Measurements from ENCODE around the gene STN1. TPM values are rescaled to one million over a fixed set of nuclear protein-coding genes. Genes with fewer than 3 reads are reported as not detected.

Gene STN1
- total RNA-seq, 1 experiment from 2014 or later, result 14.3 TPM

GRCh38 chr10:103868200-103868599 lies 49.8 kb downstream of the STN1 start:
- Histone ChIP-seq H3K4me1 (ENCODE audit: insufficient read depth, low read length, poor library complexity, severe bottlenecking) (peaks cover 10% of the 10 kb centered on the region), H3K36me3 (ENCODE audit: insufficient read depth, low read length, poor library complexity, severe bottlenecking) (no peaks in the 10 kb centered on the region), H3K9me3 (ENCODE audit: low read depth, low read length, poor library complexity, severe bottlenecking) (peaks cover 7% of the 10 kb centered on the region), H3K27me3 (replicated peaks; ENCODE audit: insufficient read depth, low read depth, low read length, poor library complexity) (no peaks in the 10 kb centered on the region), H3K27ac (ENCODE audit: low read depth, low read length, poor library complexity, severe bottlenecking) (no peak overlapping the region), H3K4me3 (ENCODE audit: low read depth, low read length, poor library complexity, severe bottlenecking) (no peak overlapping the region)
- TF ChIP-seq EZH2 (IDR thresholded peaks at IDR 0.05; ENCODE audit: borderline replicate concordance, low read depth, low read length, poor library complexity, severe bottlenecking), result no peak
- no peak for TF ChIP-seq CTCF (conservative IDR thresholded peaks at IDR 0.05; ENCODE audit: low read depth, low read length)
- ChIA-PET CTCF (no interaction called here), POLR2A (ENCODE audit: low non-redundant PET) (interaction anchor here (0.5 kb wide), 1 partner anchor 21 kb away, joined by 5 read pairs; no protein-coding TSS in a partner anchor)
- intact Hi-C loops (cut with micrococcal nuclease; ENCODE audit: unreplicated experiment), result no loop called here
- no TSS peak for BruUV-seq (replicated peaks)
- DNase-seq (ENCODE audit: low spot score), result no peak

- Histone ChIP-seq H3K27ac (ENCODE audit: low read depth, low read length, poor library complexity, severe bottlenecking) (no peak overlapping the region), H3K36me3 (ENCODE audit: insufficient read depth, low read length, poor library complexity, severe bottlenecking) (no peaks in the 10 kb centered on the region), H3K9me3 (ENCODE audit: low read depth, low read length, poor library complexity, severe bottlenecking) (peaks cover 7% of the 10 kb centered on the region), H3K27me3 (replicated peaks; ENCODE audit: insufficient read depth, low read depth, low read length, poor library complexity) (no peaks in the 10 kb centered on the region), H3K4me3 (ENCODE audit: low read depth, low read length, poor library complexity, severe bottlenecking) (no peak overlapping the region), H3K4me1 (ENCODE audit: insufficient read depth, low read length, poor library complexity, severe bottlenecking) (peaks cover 10% of the 10 kb centered on the region)
- ChIA-PET CTCF (no interaction called here), POLR2A (ENCODE audit: low non-redundant PET) (interaction anchor here (0.7 kb wide), 1 partner anchor 47 kb away, joined by 5 read pairs; no protein-coding TSS in a partner anchor)
- intact Hi-C loops (cut with micrococcal nuclease; ENCODE audit: unreplicated experiment), result no loop called here
- BruUV-seq (replicated peaks), result no TSS peak
- DNase-seq (ENCODE audit: low spot score), result no peak
- TF ChIP-seq EZH2 (IDR thresholded peaks at IDR 0.05; ENCODE audit: borderline replicate concordance, low read depth, low read length, poor library complexity, severe bottlenecking) (no peak), CTCF (conservative IDR thresholded peaks at IDR 0.05; ENCODE audit: low read depth, low read length) (no peak)
Measured at GRCh38 chr10:103861505-103861904, 56.5 kb downstream of the STN1 start.

GRCh38 chr10:103859161-103860086 lies 58.6 kb downstream of the STN1 start:
- no peaks in the 10 kb centered on the region for H3K27me3 ChIP-seq (replicated peaks; ENCODE audit: insufficient read depth, low read depth, low read length, poor library complexity)
- BruUV-seq (replicated peaks), result no TSS peak
- TF ChIP-seq EZH2 (IDR thresholded peaks at IDR 0.05; ENCODE audit: borderline replicate concordance, low read depth, low read length, poor library complexity, severe bottlenecking) (no peak), CTCF (conservative IDR thresholded peaks at IDR 0.05; ENCODE audit: low read depth, low read length) (peak; percentile 74)
- CTCF ChIA-PET, result no interaction called here
- no peak overlapping the region for H3K27ac ChIP-seq (ENCODE audit: low read depth, low read length, poor library complexity, severe bottlenecking)
- no peaks in the 10 kb centered on the region for H3K36me3 ChIP-seq (ENCODE audit: insufficient read depth, low read length, poor library complexity, severe bottlenecking)
- H3K9me3 ChIP-seq (ENCODE audit: low read depth, low read length, poor library complexity, severe bottlenecking), result no peaks in the 10 kb centered on the region
- H3K4me1 ChIP-seq (ENCODE audit: insufficient read depth, low read length, poor library complexity, severe bottlenecking), result peaks cover 17% of the 10 kb centered on the region
- no peak overlapping the region for H3K4me3 ChIP-seq (ENCODE audit: low read depth, low read length, poor library complexity, severe bottlenecking)
- intact Hi-C loops (cut with micrococcal nuclease; ENCODE audit: unreplicated experiment), result loop anchor here (1.0 to 2.0 kb wide), 2 partner anchors 146 to 261 kb away; no protein-coding TSS in a partner anchor
- POLR2A ChIA-PET (ENCODE audit: low non-redundant PET), result no interaction called here
- peak; percentile 86 for DNase-seq (ENCODE audit: low spot score)

Measured in A673 (cell line).